Epithelial cell of esophagus (primary cell): ENCODE data around the gene PPIE.

Experiments
- DNase-seq: peaks from one replicate; pipeline ENCODE4 v3.0.0; 2010; ENCODE audit warnings: low read depth
- H3K4me3 ChIP-seq: 2 replicates; pipeline ENCODE4 v1.5.1; 2011; ENCODE audit warnings: mild to moderate bottlenecking, low read length, control low read depth
- TF ChIP-seq, protein P1 (sequence below): IDR thresholded peaks from 2 replicates; pipeline ENCODE4 v1.5.1; 2011; ENCODE audit warnings: low read depth, mild to moderate bottlenecking, low read length, control low read depth, inconsistent platforms; ENCODE audit not compliant: insufficient read depth; ENCODE audit errors: missing control alignments

PPIE gene

DNA sequence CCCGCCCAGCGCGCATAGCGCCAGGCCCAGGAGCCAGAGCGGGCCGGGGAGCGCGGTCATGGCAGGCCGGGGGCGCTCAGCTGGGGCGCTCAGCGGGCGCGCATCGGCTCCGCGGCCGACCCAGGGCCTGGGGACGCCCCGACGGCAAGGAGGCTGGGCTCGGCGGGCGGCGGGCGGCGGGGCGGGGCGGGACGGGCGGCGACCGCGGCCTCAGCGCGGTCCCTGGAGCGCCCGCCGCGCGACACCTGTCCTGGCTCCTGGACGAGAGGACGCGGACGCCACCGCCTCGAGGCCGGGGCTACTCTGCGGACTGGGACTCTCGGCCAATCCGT, 49.7 kb downstream of the PPIE start:
- TF ChIP-seq, protein P1, sequence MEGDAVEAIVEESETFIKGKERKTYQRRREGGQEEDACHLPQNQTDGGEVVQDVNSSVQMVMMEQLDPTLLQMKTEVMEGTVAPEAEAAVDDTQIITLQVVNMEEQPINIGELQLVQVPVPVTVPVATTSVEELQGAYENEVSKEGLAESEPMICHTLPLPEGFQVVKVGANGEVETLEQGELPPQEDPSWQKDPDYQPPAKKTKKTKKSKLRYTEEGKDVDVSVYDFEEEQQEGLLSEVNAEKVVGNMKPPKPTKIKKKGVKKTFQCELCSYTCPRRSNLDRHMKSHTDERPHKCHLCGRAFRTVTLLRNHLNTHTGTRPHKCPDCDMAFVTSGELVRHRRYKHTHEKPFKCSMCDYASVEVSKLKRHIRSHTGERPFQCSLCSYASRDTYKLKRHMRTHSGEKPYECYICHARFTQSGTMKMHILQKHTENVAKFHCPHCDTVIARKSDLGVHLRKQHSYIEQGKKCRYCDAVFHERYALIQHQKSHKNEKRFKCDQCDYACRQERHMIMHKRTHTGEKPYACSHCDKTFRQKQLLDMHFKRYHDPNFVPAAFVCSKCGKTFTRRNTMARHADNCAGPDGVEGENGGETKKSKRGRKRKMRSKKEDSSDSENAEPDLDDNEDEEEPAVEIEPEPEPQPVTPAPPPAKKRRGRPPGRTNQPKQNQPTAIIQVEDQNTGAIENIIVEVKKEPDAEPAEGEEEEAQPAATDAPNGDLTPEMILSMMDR, result no peak
- peak overlapping the region; percentile 26 for H3K4me3 ChIP-seq

DNA sequence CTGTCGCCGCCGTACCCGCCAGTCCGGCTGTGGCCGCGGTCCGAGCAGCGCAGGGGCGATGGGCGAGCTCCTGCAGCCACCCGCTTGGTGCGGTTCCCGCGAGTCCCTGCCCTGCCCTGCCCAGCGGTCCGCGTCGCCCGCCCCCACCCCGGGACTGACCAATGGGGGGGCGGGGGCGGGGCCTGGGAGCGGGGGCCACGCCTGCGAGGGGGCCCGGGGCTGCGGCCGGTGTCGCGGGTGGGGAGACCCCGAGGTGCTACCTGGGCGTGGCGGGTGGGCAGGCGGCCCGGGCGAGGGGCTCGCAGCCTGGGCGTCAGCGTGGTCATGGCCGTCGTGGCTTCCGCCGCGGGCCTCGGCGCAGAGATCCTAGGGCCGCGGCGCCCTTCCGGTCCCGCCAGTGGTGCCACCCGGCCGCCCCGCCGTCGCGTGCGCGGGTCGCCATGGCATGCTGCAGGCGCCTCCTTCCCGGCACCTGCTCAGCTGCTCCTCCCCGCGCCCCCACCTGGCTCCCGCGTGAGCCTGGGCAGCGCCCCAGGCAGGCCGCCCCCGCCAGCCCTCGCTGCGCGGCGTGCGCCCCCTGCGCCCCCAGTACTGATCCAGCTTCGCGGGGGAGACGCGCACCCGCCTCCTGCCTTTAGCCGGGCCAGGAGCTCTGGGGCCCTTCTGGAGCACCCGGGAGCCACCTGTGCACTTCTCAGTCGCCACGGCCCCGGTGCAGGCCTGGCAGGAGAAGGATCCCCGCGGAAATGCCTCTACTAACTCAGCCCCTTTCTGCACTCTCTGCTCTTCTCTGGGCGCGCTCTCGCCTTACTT, 50.3 kb downstream of the PPIE start, which contains the start of gene BMP8B:
Gene BMP8B (minus strand): TSS at position 108 of the 813 bp plus-strand sequence. CDS start 380 bp downstream, outside the sequence.
- peak; percentile 49 for DNase-seq
- H3K4me3 ChIP-seq, result peak within 1 kb of the TSS; percentile 26
- TF ChIP-seq, protein P1, result no peak

More for the DNA sequence above, 49.7 kb downstream of the PPIE start:
- no peak for DNase-seq

DNA sequence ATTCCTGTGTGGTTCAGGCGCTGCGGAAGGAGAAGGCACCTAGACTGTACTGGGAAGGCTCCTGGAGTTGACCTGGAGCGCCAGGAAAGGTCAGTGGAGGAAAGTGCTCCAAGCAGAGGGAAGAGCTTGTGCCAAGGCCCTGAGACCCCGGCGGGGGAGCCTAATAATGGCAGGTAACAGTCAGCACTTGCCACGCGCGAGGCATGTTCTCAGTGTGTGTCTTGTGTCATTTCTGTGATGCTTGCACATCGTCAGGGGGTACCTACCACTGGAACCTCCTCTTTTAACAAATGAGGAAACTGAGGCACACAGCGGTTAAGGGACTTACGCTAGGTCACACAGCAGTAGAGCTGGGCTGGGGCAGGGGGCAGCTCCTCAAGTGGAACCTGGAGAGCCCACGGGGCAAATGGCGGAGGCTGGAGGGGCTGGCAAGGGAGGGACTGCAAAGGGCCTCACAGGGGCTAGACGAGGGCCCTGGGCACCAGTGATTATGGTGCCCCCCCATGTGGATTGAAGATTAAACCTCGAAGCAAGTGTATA, 51.0 kb downstream of the PPIE start:
- no peak for DNase-seq
- TF ChIP-seq, protein P1, result no peak
- H3K4me3 ChIP-seq, result no peak overlapping the region

DNA sequence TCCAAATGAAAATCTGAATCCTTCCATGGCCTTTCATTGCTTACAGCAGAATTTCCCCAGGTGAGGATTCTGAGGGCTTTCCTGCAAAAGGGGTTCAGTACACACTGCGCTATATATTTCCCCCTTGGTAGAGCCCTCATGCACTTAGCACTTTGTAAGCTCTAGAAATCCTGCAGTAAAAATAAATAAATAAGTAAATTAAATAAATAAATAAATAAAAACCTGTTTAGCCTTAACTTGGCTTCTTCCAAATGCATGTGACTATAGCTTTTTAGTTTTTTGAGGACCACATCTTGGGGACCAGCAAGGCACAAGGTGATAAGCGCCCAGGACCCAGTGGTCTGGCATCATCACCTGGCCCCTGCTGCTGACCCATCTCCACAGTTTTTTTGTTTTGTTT, 53.2 kb downstream of the PPIE start:
- H3K4me3 ChIP-seq, result no peak overlapping the region
- DNase-seq, result no peak

DNA sequence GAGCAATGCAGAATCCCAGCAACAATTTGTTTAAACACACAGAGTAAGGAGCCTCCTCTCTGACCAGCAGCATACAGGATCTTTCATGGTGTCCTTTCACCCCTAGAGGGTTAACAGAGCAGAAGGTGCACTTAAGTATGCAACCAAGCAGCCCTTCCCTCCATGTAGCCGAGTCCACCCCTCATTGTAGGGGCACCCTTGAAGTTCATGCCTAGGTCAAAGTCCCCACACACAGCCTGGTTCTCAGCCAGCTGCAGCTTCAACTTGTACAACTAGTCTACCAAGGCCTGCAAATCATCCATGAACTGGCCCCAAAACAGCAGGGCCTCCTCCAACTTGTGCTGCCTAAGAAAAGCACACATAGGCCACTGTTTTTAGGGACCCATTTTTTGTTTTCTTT, 57.0 kb downstream of the PPIE start:
- no peak overlapping the region for H3K4me3 ChIP-seq
- no peak for DNase-seq
- TF ChIP-seq, protein P1, result no peak

More for the DNA sequence above, 53.2 kb downstream of the PPIE start:
- TF ChIP-seq, protein P1, result no peak

DNA sequence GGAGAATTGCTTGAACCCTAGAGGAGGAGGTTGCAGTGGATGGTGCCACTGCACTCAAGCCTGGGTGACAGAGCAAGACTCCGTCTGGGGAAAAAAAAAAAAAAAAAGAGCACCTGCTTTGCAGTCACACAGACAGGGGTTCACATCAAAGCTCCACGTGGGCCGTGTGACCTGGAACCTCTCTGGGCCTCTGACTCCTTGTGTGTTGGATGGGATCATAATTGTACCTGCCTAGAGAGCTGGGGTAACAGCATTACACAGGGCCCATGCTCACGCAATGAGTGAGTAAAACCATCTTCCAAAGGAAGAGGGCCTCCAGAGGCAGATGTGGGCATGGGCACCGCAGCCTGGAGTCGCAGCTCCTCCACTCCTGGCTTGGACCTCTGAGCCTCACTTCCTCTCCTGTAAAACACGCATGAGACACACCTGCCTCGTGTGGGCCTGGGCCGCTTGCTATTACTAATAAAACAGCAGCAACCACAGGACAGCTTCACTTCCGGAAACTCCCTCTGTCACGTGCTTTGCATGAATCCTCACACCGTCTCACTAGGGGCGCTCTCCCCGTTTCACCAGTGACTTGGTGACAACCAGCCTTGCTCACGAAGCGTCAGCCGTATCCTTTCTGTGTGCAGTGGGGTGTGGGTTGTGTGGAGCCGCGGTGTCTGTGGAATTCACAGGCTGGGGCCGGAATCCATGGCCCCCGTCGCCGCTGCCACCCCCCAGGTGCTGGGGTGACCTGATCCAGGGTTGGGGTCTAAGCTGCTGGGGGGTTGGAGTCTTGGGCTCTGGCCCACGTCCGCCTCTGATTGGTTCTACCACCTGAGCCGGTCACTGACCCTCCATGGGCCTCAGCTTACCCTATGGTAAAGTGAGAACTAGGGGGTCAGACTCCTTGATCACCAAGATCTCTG, 60.4 kb downstream of the PPIE start:
- DNase-seq, result peak; percentile 94
- H3K4me3 ChIP-seq, result peak overlapping the region; percentile 25
- TF ChIP-seq, protein P1, result peak; percentile 54
